Ovary (tissue), 3 donors: Measurements from ENCODE around the gene ANKH.

Experiments
- CTCF ChIP-seq, 3 donors: fragments of 450-650 bp in 2 of 3; fragments of 200-600 bp in 1 of 3; IDR thresholded peaks; one replicate each; pipeline versions ENCODE4 v1.5.1 to v1.8.0; 2016 to 2022; ENCODE audit warnings: antibody characterized with exemption in 3 of 3, mild to moderate bottlenecking in 1 of 3
- EP300 ChIP-seq: sonication (generic); formaldehyde crosslinking; IDR thresholded peaks from one replicate; pipeline ENCODE4 v1.6.1; 2017; ENCODE audit warnings: antibody characterized with exemption
- donor health status: DM: no; HTN: no; CAD: no.

- TF ChIP-seq EP300, result no peak
- no peak for TF ChIP-seq CTCF (IDR thresholded peaks at IDR 0.05)
Observed at GRCh38 chr5:14771189-14771588, 100.4 kb downstream of the ANKH start.
